HG02938 (cell line): ENCODE measurements around the gene ERN2.
"Not testable (repeated sequence)": the region's sequence is repeated elsewhere in the genome, so short reads cannot be mapped to it uniquely, and the experiment has no call there.

Experiments used
- ATAC-seq: cut with Tn5 transposase; IDR thresholded peaks from one replicate; pipeline ENCODE4 v1.9.1; 2021; ENCODE audit warnings: mild to moderate bottlenecking, moderate library complexity; ENCODE audit not compliant: unreplicated experiment

ERN2 gene

DNA sequence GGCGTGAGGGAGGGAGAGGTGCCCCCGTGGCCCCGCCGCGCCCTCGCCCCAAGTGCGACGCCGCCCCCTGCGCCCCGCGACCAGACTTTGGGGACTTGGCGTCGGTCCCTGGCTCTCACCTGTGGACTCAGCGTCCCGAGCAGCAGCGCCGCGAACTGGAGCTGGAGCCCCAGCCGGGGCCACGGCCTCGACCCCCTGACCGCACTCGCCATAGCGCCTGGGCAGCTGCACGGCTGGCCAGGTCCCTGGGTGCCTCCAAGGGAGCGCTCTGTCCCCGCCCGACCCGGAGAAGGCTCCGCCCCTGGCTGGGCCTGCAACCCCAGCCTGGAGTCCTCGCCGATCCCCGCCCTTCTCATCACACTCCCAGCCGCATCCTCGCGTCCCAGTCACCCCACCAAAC, at the start of gene ERN2:
TSS of gene ERN2 (minus strand) at position 247 of the 400 bp plus-strand sequence. CDS start at position 212, 35 bp downstream.
- ATAC-seq = no peak

DNA sequence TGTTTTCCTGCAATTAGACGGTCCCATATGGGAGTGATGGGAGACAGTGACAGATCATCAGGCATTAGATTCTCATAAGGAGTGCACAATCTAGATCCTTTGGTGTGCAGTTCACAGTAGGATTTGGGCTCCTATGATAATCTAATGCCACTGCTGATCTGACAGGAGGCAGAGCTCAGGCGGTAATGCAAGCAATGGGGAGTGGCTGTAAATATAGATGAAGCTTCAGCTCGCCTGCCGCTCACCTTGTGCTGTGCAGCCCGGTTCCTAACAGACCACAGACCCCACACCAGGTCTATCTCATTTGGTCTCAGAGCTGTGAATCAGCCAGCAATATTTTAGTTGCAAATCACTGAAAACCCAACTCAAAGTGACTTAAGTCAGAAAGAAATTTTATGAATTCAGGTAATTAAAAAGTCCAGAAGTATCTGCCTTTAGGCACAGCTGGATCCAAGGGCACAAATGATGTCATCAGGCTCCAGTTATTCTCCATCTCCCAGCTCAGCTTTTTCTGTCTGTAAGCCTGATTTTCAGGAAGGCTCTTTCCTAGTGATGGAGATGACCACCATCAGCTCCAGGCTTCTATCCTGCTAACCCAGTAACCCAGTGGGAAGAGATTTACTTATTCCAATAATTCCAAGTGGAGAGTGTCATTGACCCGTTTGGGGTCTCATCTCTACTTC, 45.1 kb upstream of the ERN2 start:
- ATAC-seq = no peak

DNA sequence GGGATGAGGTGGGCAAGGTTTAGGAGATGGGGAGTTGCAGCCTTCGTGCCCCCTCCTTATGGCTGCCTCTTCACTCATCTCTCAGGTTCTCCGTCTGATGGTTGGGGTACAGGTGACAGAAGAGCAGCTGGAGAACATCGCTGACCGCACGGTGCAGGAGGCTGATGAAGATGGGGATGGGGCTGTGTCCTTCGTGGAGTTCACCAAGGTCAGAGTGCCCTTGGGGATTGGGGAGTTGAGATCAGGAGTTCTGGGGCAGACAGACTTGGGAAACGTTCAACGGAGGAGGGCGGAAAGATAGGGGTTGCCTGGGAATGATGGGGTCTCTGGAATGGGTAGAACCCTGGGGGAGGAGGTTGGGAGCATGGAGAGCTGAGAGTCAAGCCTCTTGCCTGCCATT, 44.1 kb upstream of the ERN2 start:
- ATAC-seq = no peak

DNA sequence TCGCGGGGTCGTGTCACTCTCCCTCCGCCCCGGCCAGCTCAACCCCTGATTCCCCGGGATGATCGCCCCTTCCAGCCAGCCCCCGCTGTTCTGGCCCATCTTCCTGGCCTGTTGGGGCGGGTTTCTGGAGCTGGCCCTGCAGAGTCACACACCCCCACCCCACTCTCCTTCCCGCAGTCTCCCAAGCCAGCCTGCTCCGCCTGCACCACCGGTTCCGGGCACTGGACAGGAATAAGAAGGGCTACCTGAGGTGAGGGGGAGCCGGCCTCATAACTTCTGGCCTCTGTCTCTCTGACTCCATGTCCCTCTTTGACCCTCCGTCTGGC, 42.4 kb upstream of the ERN2 start:
- no peak for ATAC-seq

DNA sequence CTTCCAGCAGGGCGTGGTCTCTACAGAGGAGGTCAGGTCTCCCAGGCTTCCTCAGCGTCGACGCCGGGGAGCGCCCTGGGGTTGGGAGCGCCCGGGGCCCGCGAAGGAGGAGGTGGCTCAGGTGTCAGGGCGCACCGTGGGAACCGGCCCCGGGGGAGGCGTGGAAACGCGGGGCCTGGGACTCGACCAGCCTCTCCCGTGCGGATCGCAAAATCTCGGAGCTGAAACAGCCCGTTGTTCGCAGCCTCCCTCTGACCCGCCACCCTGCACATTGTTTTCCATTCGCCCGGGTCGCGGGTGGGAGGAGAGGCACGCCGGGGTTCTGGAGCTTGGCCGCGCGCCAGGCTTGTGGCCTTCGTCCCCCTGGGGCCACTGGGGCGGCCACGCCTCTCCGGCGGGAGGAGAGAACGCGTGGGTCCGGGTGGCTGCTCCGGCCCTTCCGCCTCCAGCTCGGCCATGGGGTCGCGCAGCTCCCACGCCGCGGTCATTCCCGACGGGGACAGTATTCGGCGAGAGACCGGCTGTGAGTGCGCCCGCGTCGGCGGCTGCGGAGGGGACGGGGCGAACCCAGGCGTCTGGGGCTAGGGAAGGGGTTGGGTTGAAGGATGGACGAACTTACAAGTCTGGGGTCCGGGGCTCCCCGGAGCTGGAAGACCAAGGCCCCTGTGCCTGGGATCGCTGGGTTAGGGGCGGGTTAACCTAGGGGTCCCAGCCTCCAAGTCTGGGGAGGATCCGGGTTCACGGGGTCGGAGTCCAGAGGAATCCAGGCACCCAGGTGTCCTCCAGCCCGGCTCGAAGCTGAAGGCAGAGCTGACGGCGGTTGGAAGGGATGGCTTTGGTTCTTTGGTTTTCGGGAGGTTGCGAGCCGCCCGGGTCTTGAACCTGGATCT, 41.8 kb upstream of the ERN2 start, which contains the start of gene CHP2:
TSS of gene CHP2 (plus strand) at position 433 of the 890 bp plus-strand sequence. CDS start at position 457, 24 bp downstream.
- no peak for ATAC-seq

- ATAC-seq = no peak
Measured at GRCh38 chr16:23753908-23754593, 41.0 kb upstream of the ERN2 start.

- not testable (repeated sequence) for ATAC-seq
Measured at GRCh38 chr16:23751053-23751452, 38.0 kb upstream of the ERN2 start.

DNA sequence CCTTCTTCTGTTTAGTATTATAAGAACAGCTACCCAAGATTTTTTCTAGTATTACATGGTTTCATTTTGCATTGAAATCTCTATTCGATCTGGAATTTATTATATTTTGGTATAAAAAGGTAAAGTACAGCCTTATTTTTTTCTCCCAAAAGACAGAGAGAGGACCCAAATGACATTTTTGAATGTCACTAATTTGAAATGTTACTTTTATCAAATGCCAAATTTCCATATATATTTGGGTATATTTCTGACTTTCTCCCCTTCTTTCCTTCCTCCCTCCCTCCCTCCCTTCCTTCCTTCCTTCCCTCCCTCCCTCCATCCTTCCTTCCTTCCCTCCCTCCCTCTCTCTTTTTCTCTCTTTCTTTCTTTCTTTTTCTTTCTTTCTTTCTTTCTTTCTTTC, 35.6 kb upstream of the ERN2 start:
- no peak for ATAC-seq

DNA sequence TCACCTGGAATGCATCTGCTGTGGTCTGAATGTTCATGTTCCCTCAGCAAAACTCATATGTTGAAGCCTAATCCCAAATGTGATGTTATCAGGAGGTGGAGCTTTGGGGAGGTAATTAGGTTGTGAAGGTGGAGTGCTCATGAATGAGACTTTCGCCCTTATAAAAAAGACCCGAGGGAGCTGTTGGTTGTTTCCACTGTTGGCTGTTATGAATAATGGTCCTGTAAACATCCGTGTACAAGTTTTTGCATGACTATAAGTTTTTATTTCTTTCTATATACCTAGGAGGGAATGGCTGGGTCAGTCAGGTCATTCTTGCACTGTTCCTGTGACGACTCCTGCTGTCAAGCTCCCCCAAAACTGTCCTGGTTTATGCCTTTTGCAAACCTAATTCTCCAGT, 32.2 kb upstream of the ERN2 start:
- no peak for ATAC-seq

DNA sequence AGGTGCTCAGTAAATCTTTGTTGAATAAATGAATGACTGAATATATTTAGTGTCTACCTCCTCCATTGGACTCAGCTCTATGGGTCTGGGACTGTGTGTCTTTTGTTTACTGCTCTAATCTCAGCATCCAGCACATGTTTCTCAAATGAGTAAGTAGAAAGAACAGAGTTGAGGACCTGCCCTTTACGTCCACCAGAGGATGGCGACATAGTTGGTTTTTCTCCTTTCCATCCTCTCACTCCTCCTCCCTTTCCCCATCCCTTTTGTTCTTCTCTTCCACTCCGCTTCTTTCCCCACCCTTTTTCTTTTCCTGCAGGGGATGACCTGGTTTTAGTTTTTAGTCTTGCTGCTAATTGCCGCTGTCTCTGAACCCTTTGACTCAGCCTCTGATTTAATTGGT, 29.7 kb upstream of the ERN2 start:
- ATAC-seq = no peak

DNA sequence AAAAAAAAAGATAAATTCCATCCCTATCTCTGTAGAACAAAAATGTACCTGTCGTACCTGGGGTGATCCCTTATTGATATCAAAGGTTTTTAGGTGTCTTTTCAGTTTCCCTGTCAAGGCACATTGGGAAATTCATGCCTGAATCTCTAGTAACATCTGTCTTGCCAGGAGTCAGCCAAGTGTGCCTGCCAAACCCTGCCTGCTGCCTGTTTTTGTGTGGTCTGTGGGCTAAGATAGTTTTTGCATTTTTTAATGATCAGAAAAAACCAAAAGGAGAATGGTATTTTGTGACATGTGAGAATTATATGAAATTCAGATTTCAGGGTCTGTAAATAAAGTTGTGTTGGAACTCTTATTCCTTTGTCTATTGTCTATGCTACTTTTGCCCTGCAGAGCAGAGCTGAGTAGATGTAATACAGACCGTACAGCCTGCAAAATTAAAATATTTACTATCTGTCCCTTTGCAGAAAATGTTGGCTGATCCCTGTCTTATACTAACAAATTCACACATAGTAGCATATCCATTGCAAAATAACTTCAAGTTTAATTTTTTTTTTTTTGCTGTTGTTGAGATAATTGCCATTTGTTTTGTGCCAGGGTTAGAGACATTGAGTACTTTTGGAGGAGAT, 28.8 kb upstream of the ERN2 start:
- no peak for ATAC-seq

GRCh38 chr16:23739516-23739915, 26.5 kb upstream of the ERN2 start:
- no peak for ATAC-seq

DNA sequence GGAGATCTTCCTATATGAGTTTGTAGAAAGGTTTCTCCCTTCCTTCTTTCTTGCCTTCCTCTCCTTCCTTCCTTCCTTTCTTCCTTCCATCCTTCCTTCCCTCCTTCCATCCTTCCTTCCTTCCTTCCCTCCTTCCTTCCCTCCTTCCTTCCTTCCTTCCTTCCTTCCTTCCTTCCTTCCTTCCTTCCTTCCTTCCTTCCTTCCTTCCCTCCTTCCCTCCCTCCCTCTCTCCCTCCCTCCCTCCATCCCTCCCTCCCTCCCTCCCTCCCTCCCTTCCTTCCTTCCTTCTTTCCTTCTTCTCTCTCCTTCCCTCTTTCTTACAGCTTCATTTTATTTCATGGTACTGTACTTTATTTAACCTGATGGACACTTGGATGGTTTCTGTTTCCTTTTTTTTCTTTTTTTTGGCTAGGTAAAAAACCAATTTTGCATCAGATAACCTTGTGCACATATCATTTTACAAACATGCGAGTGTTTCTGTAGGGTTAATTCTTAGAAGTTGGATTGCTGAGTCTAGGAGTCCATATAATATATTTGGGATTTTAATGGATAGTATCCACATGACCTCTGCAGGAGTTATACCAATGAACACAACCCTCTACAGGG, 24.5 kb upstream of the ERN2 start:
- ATAC-seq = not testable (repeated sequence)

DNA sequence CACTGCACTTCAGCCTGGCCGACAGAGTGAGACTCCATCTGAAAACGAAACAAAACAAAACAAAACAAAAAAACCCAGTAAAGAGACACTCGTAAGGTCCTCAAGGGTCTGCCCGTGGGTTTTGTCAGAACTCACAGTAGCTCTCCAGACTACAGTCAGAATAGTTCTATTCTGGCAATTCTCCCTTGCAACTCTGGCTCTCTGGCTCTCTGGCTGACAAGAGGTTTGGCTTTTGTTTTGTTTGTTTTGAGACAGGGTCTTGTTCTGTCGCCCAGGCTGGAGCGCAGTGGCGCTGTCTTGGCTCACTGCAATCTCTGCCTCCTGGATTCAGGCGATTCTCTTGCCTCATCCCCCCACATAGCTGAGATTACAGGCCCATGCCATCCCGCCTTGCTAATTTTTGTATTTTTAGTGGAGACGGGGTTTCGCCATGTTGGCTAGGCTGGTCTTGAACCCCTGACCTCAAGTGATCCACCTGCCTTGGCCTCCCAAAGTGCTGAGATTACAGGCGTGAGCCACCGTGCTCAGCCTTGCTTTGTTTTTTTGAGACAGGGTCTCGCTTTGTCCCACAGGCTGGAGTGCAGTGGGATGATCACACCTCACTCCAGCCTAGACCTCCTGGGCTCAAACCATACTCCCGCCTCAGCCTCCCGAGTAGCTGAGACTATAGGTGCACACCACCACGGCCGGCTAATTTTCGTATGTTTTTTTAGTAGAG, 21.3 kb upstream of the ERN2 start:
- no peak for ATAC-seq

DNA sequence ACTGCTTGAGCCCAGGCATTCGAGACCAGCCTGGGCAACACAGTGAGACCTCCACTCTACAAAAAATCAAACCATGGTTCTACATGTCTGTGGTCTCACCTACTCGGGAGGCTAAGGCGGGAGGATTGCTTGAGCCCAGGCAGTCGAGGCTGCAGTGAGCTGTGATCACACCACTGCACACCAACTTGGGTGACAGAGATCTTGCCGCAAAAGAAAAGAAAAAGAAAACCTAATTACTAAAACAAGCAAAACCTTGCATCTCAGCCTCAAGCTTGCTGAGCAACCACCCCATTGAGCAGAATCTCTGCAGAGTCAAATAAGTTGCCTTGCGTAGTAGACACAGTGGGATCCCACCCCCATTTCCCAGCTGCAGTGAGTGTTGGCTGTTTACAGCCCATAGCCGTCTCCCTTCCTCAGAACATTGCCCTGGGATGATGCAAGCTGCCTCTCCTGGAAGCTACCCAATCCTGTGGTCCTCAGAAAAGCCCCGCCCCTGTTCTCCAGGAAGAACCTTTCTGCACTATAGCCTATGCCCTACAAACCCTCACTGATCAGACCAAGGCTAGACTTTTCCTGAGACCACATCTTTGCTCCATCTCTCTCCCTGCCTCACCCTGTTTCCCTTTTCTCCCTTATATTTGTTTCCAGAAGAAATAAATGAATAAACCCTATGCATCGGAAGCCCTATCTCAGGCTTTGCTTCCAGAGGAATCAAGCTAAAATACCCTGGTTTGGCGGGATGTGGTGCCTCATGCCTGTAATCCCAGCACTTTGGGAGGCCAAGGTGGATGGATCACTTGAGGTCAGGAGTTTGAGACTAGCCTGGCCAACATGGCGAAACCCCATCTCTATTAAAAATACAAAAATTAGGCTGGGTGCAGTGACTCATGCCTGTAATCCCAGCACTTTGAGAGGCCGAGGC, 16.7 kb upstream of the ERN2 start:
- no peak for ATAC-seq

DNA sequence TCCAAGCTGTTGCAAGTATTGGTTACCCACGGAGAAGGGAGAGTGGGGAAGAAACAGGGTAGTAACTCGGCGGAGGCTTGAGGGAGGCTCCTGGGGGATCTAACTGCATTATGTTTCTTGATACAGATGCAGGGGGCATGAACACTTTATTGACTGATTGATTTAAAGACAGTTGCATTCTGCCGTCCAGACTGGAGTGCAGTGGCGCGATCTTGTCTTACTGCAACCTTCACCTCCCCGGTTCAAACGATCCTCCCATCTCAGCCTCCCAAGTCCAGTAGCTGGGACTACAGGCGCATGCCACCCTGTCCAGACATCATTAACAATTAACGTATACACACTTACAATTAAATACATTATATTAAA, 15.1 kb upstream of the ERN2 start:
- ATAC-seq = no peak

- no peak for ATAC-seq
Measured at GRCh38 chr16:23726710-23727109, 13.7 kb upstream of the ERN2 start.

- no peak for ATAC-seq
Measured at GRCh38 chr16:23724785-23725131, 11.7 kb upstream of the ERN2 start.

DNA sequence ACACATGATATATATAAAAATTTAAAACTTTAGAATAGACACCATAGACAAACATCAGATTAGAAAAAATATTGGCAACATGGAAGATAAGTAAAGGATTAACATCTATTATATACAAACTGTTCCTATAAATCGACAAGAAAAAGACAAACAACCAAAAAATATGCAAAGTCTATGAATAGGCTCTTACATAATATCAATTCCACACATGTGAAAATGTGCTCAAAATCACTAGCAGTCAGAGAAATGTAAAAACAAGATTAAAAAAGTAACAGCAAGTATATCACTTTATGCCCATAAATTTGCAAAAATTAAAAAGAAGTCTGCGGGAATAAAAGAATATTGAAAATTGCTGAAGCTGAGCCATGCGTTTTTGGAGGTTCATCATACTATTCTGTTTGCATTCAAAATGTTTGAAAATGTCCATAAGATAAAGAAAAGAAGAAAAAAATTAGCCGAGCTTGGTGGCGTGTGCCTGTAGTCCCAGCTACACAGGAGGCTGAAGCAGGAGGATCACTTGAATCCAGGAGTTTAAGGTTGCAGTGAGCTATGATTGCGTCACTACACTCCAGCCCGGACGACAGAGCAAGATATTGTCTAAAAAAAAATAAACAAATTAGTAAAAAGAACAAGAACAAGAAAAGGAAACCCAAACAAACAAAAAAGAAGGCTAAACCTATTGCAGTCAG, 11.2 kb upstream of the ERN2 start:
- ATAC-seq = no peak
